HepG2 (cell line): Measurements from ENCODE around the gene AANAT. TPM values are rescaled to one million over a fixed set of nuclear protein-coding genes. Genes with fewer than 3 reads are reported as not detected.

Experiments
- BORCS8-MEF2B ChIP-seq: sonication (generic); formaldehyde crosslinking; IDR thresholded peaks from 2 replicates; pipeline ENCODE4 v1.8.0; 2022; ENCODE audit warnings: mild to moderate bottlenecking, missing genetic modification reagents
- CHCHD3 ChIP-seq: sonication (generic); formaldehyde crosslinking; IDR thresholded peaks from 2 replicates; pipeline ENCODE4 v1.8.0; 2022; ENCODE audit warnings: mild to moderate bottlenecking, missing genetic modification reagents, moderate library complexity
- HNF4A ChIP-seq: sonication (generic); formaldehyde crosslinking; IDR thresholded peaks from 2 replicates; pipeline ENCODE4 v1.4.0; 2020; ENCODE audit warnings: missing genetic modification reagents
- MZF1 ChIP-seq: sonication (generic); formaldehyde crosslinking; IDR thresholded peaks from 2 replicates; pipeline ENCODE4 v1.8.1; 2023; ENCODE audit warnings: mild to moderate bottlenecking, missing genetic modification reagents, borderline replicate concordance
- NR0B2 ChIP-seq: sonication (generic); formaldehyde crosslinking; IDR thresholded peaks from 2 replicates; pipeline ENCODE4 v1.4.0; 2020; ENCODE audit warnings: mild to moderate bottlenecking, missing genetic modification reagents
- ONECUT2 ChIP-seq: sonication (generic); formaldehyde crosslinking; IDR thresholded peaks from 2 replicates; pipeline ENCODE4 v1.4.0; 2020; ENCODE audit warnings: missing genetic modification reagents
- PRDM4 ChIP-seq: sonication (generic); formaldehyde crosslinking; IDR thresholded peaks from 2 replicates; pipeline ENCODE4 v1.9.0; 2021; ENCODE audit warnings: missing genetic modification reagents, borderline replicate concordance
- RAD21 ChIP-seq: fragments of 450-650 bp; formaldehyde crosslinking; IDR thresholded peaks from 2 replicates; pipeline ENCODE4 v1.5.0; 2020; ENCODE audit warnings: mild to moderate bottlenecking
- REST ChIP-seq, 2 experiments: IDR thresholded peaks; 2 replicates each; pipeline ENCODE4 v1.6.1; 2011 to 2012; ENCODE audit warnings: low read length in 2 of 2, borderline replicate concordance in 1 of 2, low read depth in 1 of 2, mild to moderate bottlenecking in 1 of 2, moderate library complexity in 1 of 2
- RNF219 ChIP-seq: sonication (generic); formaldehyde crosslinking; IDR thresholded peaks from 2 replicates; pipeline ENCODE4 v1.5.0; 2020; ENCODE audit warnings: mild to moderate bottlenecking, missing genetic modification reagents
- SIN3B ChIP-seq: fragments of 150-350 bp; IDR thresholded peaks from 2 replicates; pipeline ENCODE4 v1.6.1; 2014; ENCODE audit warnings: low read length
- SMAD9 ChIP-seq: sonication (generic); formaldehyde crosslinking; IDR thresholded peaks from 2 replicates; pipeline ENCODE4 v1.5.1; 2020; ENCODE audit warnings: mild to moderate bottlenecking, missing genetic modification reagents
- TEAD2 ChIP-seq: sonication (generic); formaldehyde crosslinking; IDR thresholded peaks from 2 replicates; pipeline ENCODE4 v1.9.0; 2021; ENCODE audit warnings: missing genetic modification reagents
- ZBTB38 ChIP-seq: sonication (generic); formaldehyde crosslinking; IDR thresholded peaks from 2 replicates; pipeline ENCODE4 v1.5.1; 2020; ENCODE audit warnings: mild to moderate bottlenecking, missing genetic modification reagents
- ZNF331 ChIP-seq: sonication (generic); formaldehyde crosslinking; IDR thresholded peaks from 2 replicates; pipeline ENCODE4 v1.4.0; 2020; ENCODE audit warnings: missing genetic modification reagents
- ZNF362 ChIP-seq: sonication (generic); formaldehyde crosslinking; IDR thresholded peaks from 2 replicates; pipeline ENCODE4 v1.4.0; 2020; ENCODE audit warnings: missing genetic modification reagents, mild to moderate bottlenecking, borderline replicate concordance
- ZNF501 ChIP-seq: sonication (generic); formaldehyde crosslinking; IDR thresholded peaks from 2 replicates; pipeline ENCODE4 v1.5.1; 2020; ENCODE audit warnings: mild to moderate bottlenecking, moderate library complexity, missing genetic modification reagents
- ZNF614 ChIP-seq: IDR thresholded peaks from 2 replicates; pipeline ENCODE4 v1.6.1; 2018; ENCODE audit warnings: missing biosample characterization, missing genetic modification reagents, inconsistent platforms, borderline replicate concordance
- ZNF777 ChIP-seq: sonication (generic); formaldehyde crosslinking; IDR thresholded peaks from 2 replicates; pipeline ENCODE4 v1.4.0; 2020; ENCODE audit warnings: missing genetic modification reagents
- ZNF816 ChIP-seq: sonication (generic); formaldehyde crosslinking; IDR thresholded peaks from 2 replicates; pipeline ENCODE4 v1.8.0; 2022; ENCODE audit warnings: missing genetic modification reagents, mild to moderate bottlenecking, borderline replicate concordance
- ZNF850 ChIP-seq: sonication (generic); formaldehyde crosslinking; conservative IDR thresholded peaks from 2 replicates; pipeline ENCODE4 v1.9.0; 2021; ENCODE audit warnings: mild to moderate bottlenecking, missing genetic modification reagents
- polyA plus RNA-seq, 8 experiments: library from polyadenylated mRNA; depleted of rRNA in 3 of 8; stranded (reverse) in 7 of 8; unstranded in 1 of 8; fragments of >200 nt; fragmentation: Illumina TruSeq in 4 of 8; extraction: Trizol in 4 of 8; gene quantifications; 2 replicates each; pipeline versions ENCODE4 v1.2.1 to v1.2.3, GENCODE V29; 2011 to 2016; ENCODE audit warnings: low read depth in 4 of 8, missing spikeins in 1 of 8, mixed read lengths in 1 of 8; ENCODE audit not compliant: insufficient read depth in 1 of 8
- total RNA-seq, 5 experiments: library from RNA; depleted of rRNA; stranded (reverse); fragments of >200 nt; fragmentation: Illumina TruSeq; extraction: Trizol; gene quantifications; 2 replicates each; pipeline ENCODE4 v1.2.3, GENCODE V29; 2016; ENCODE audit warnings: low read depth in 1 of 5

AANAT gene
- total and polyA plus RNA-seq, 2 of the 13 experiments (the other 11 are each of a cell fraction or from before 2014, with no cell fraction given): 0.07 TPM; not detected in 1

- TF ChIP-seq ZNF816: no peak
- no peak for TF ChIP-seq CHCHD3 (CRISPR knock-in tag)
- no peak for TF ChIP-seq ZNF777
- TF ChIP-seq SMAD9 (CRISPR knock-in tag): no peak
- no peak for TF ChIP-seq ZNF501
- no peak for TF ChIP-seq TEAD2 (CRISPR knock-in tag)
- no peak for TF ChIP-seq MZF1 (CRISPR knock-in tag)
- TF ChIP-seq ONECUT2 (CRISPR knock-in tag): no peak
- peak; percentile 56; the same call in 1 of the 2 replicates for TF ChIP-seq ZBTB38
- TF ChIP-seq ZNF362: no peak
- TF ChIP-seq ZNF614: no peak
- no peak for TF ChIP-seq RAD21
- peak; percentile 21; the same call in 1 of the 2 replicates for TF ChIP-seq HNF4A
- no peak for TF ChIP-seq PRDM4 (CRISPR knock-in tag)
- TF ChIP-seq REST (IDR thresholded peaks at IDR 0.05; ENCODE audit: borderline replicate concordance in 1 of 2, low read depth in 1 of 2, low read length in 2 of 2): no peak
- TF ChIP-seq ZNF850 (CRISPR knock-in tag): no peak
- TF ChIP-seq SIN3B: no peak
- TF ChIP-seq ZNF331 (CRISPR knock-in tag): no peak
- no peak for TF ChIP-seq RNF219 (CRISPR knock-in tag)
- TF ChIP-seq BORCS8-MEF2B (CRISPR knock-in tag): 0 out of 2 replicates have a peak, but pooled peaks have one; percentile 17
- TF ChIP-seq NR0B2 (CRISPR knock-in tag): no peak
Observed at GRCh38 chr17:76484228-76484725, 16.9 kb downstream of the AANAT start (continued).
